DMS 273 (cell line): Measurements from ENCODE around the gene BPIFA1.
A peak's percentile ranks its signal among the peaks of the same experiment; 100 is the strongest.

Experiments
- DNase-seq: peaks from one replicate; lab custom pipeline; 2025; ENCODE audit not compliant: unreplicated experiment; lab: John Stamatoyannopoulos, UW

The BPIFA1 gene

GRCh38 chr20:33277471-33278441 is 42.0 kb downstream of the BPIFA1 start:
- DNase-seq = no peak

GRCh38 chr20:33278700-33279099 is 42.9 kb downstream of the BPIFA1 start:
- DNase-seq = no peak

GRCh38 chr20:33279261-33279910 is 43.6 kb downstream of the BPIFA1 start:
- DNase-seq = peak; percentile 71

- no peak for DNase-seq
Measured at GRCh38 chr20:33280000-33280680, 44.3 kb downstream of the BPIFA1 start.

- no peak for DNase-seq
Measured at GRCh38 chr20:33280775-33281174, 45.0 kb downstream of the BPIFA1 start.

- DNase-seq = no peak
Measured at GRCh38 chr20:33281550-33282146, 45.9 kb downstream of the BPIFA1 start.

GRCh38 chr20:33282196-33282934 is 46.6 kb downstream of the BPIFA1 start:
- DNase-seq = no peak

- no peak for DNase-seq
Measured at GRCh38 chr20:33282991-33283555, 47.3 kb downstream of the BPIFA1 start, which contains the start of gene BPIFB1. BPIFB1 (plus strand) TSS chr20:33283214; CDS start chr20:33286074, 2,860 bp downstream.

GRCh38 chr20:33284284-33284683 is 48.5 kb downstream of the BPIFA1 start:
- DNase-seq = peak; percentile 80

- DNase-seq = no peak
Measured at GRCh38 chr20:33284937-33285336, 49.1 kb downstream of the BPIFA1 start.

- DNase-seq = no peak
Measured at GRCh38 chr20:33285861-33286495, 50.2 kb downstream of the BPIFA1 start.

GRCh38 chr20:33287884-33288283 is 52.1 kb downstream of the BPIFA1 start:
- DNase-seq = no peak

GRCh38 chr20:33290852-33291251 is 55.1 kb downstream of the BPIFA1 start:
- no peak for DNase-seq

- no peak for DNase-seq
Measured at GRCh38 chr20:33291416-33291815, 55.6 kb downstream of the BPIFA1 start.

GRCh38 chr20:33291830-33292355 is 56.1 kb downstream of the BPIFA1 start:
- peak; percentile 87 for DNase-seq
